Stimulated activated CD4-positive, alpha-beta T cell treated with anti-CD3 and anti-CD28 coated beads, Interleukin-4, amount 100 ng/mL, for 4 hours (primary cell): ENCODE measurements around the gene AGL.
"Not testable (repeated sequence)": the region's sequence is repeated elsewhere in the genome, so short reads cannot be mapped to it uniquely, and the experiment has no call there.

ENCODE experiments used
- DNase-seq, 2 experiments: peaks; one replicate each; pipeline ENCODE4 v3.0.0-alpha.2; 2020

Gene AGL

DNA sequence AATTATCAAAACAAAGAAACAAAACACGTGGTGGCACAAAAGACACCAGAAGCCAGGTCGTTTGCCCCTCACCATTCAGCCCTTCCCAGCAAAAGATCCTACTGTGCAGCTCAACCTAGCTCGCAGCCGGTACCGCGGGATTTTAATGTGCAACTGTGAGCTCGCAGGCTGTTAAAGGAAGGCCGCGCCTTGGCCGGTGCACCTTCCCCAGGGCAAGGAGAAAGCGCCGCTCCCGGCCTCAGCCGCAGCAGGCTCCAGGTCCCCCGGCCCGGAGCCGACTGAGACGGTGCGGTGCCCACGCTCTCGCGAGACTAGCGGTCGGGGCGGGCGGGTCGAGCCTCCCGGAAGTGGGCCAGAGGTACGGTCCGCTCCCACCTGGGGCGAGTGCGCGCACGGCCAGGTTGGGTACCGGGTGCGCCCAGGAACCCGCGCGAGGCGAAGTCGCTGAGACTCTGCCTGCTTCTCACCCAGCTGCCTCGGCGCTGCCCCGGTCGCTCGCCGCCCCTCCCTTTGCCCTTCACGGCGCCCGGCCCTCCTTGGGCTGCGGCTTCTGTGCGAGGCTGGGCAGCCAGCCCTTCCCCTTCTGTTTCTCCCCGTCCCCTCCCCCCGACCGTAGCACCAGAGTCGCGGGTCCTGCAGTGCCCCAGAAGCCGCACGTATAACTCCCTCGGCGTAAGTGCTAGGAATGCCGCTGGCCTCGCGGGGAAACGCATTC is at the start of gene AGL:
TSS of gene AGL (plus strand) at position 618 of the 715 bp plus-strand sequence. CDS start 682 bp downstream, outside the sequence.
- DNase-seq, result peak; percentile 85

DNA sequence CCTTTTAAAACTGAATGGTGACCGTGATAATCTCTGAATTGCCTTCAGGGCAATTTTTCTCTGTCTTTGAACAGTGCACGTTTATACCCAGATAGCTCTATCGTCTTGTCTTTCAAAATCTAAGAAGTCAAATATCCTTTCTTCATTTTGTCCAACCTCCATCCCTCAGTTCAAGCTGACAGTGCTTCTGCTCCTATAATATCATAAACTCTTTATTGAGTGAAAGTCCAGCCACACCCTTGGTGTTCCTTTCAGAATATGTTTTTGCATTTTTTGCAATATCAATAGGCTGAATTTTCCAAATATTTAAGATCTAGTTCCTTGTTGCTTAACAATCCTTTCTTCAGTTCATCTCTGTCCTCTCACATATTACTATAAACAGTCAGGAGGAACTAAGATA is 48.6 kb upstream of the AGL start:
- no peak for DNase-seq

DNA sequence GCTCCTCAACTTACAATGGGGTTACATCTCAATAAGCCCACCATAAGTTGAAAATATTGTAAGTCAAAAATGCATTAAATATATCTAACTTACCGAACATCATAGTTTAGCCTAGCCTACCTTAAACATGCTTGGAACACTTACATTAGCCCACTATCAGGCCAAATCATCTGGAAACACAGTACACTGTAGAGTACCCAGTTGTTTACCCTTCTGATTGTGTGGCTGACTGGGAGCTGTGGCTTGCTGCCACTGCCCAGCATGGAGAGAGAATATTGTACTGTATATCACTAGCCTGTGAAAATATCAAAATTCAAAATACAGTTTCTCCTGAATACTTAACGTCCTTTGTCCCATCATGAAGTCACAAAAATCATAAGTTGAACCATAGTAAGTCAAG is 43.3 kb upstream of the AGL start:
- DNase-seq, result no peak

DNA sequence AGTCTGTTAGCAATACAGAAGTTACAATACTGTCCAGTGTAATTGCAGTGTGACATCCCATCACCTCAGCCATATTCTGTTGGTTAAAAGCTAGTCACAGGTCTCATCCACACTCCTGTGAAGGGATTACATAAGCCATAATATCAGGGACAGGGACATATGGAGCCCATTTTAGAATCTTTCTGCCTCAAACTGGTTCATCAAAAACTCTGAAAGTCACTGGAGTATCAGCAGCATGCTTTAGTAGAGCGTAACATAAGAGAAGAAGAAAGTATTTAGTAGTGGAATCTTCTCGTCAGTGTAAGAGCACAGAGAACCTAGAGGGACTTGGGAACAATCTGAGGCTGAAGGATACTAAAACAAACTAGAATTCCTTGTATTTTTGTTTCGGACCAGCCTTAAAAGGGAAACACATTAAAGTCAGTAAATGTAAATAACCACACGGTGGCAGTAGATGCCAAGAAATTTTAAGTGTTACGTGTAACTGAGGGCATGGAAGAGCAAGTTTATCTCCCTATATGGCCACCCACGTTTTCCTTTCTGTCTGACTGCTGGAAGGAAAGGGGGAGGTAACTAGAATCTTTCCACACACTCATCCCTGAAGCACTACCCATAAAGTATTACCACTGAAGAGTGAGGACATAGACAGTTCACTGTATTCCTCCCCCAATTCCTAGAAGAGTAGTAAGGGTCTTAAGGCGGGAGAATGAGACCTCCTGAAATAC is 41.6 kb upstream of the AGL start:
- peak in 1 of 2 experiments; percentile 6 for DNase-seq

DNA sequence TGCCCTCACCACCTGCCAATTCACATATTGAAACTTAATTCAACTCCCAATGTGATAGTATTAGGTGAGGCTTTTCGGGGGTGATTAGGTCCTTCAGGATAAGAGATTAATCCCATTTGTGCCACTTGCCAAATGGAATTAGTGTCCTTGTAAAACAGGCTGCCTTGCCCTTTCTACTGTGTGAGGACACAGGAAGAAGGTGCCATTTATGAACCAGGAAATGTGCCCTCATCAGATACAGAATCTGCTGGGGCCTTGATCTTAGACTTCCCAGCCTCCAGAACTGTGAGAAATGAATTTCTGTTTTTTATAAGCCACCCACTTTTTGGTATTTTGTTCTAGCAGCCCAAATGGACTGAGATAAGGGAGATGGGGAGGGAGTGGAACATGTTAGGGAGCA is 39.1 kb upstream of the AGL start:
- no peak for DNase-seq

DNA sequence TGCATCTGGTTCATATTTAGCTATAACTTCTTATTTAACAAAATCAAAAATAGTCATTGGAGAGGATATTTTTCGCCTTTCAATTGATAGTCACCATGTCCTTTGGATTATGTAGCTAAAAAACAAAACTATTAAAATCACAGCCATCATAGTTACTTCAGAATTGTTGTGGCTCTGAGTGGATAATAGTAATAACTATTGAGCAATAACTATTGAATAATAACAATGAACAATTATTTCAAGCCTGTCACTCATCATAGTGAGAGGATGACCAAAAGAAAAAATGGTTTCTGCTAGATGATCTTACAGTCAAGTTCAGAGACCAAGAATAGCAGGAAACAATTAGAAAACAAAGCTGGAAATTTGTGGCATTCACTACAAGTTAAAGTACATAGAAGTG is 38.4 kb upstream of the AGL start:
- no peak for DNase-seq

DNA sequence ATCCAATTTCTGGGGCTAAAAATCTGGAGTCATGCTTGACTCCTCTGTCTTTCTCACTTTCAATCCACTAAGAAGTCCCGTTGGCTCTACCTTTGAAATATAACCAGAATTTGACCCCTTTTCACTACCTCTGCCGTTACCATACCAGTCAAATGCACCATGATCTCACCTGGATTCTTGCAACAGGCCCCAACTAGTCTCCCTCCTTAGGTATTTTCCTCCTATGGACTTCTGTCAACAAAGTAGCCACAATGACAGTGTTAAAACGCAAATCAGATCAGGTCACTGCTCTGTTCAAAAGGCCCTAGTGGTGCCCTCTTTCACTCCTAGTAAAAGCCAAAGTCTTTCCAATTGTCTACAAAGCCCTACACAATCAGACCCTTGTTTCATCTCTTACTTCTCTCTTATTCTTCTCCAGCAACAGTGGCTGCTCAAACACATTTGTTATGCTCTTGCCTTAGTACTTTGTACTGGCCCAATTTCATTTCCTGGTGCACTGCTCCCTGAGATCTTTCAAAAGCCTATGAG is 35.7 kb upstream of the AGL start:
- no peak for DNase-seq

DNA sequence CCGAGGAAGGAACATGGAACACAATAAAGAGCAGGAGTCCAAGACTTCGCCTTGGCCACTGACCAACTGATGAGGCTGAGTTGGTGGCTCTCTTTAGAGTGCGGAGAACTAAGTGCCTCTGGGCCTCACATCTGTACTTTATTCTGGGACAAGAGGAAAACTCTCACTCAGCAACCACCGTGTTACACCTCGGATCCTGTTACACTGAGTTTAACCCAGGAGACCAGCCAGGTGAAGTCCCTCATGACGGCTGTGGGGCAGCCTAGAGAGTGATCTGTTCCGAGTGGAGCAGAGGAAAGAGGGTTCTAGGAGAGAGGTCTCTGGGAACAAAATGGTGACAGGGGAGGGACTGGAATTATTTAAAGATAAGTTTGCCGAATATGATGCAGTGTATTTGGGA is 33.5 kb upstream of the AGL start:
- DNase-seq, result no peak

DNA sequence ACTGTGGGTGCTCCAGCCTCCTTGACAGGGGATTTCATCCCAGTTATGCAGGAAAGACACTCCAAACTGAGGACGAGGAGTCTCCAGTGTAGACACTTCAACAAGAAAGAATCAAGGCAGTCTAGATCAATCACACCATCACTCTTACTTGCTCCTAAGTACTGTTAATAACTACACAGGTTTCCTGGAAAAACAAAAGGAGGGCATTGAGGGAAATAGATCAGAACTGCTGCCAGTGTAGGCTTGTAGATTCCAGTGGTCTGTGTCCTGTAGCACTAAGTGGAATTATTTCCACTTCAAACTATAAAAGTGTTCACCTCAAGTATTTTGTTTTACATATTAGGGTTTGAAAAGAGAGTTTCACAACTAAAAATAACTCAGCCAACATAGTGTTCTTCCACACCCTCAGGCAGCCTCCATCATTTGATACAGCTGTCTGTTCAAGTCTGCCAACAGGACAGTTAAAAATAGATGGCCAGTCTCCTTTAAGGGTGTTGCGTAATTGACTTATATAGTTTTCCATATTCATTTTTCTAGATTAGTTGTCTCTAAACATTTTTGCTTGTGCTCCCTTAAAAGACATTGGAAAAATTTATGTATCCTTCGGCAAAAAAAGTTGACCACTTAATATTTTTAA is 32.0 kb upstream of the AGL start:
- DNase-seq, result no peak

DNA sequence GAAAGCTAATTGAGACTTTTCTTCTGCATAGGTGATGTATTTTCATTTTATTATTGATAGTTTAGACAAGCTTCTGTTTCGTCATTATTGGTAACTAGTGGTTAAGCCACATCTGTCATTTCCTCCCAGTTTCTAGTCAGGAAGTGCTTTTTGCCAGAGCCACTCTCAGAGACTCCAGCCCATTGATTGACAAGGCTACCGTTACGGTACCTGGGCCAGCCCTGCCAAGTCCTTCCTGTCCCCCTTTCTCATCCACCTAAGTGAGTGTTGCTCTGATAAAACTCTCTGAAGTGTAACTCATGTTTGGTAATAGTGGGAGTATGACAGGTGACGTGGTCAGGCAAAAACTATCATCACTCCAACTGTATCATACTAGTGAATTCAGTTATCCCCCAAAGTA is 29.6 kb upstream of the AGL start:
- no peak for DNase-seq

DNA sequence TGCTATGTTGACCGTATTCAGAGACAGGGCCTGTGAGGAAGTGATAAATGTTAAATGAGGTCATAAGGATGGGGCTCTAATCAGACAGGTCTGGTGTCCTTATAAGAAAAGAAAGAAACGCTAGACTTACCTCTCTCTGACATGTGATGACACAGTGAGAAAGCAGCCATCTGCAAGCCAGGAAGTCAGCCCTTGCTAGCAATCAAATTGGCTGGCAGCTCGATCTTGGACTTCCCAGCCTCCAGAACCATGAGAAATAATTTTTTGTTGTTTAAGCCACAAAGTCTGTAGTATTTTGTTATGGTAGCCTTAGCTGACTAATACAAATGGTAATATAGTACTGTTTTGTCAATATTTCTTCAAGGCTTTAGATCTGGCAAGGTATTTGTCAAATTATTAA is 25.1 kb upstream of the AGL start:
- DNase-seq, result no peak

DNA sequence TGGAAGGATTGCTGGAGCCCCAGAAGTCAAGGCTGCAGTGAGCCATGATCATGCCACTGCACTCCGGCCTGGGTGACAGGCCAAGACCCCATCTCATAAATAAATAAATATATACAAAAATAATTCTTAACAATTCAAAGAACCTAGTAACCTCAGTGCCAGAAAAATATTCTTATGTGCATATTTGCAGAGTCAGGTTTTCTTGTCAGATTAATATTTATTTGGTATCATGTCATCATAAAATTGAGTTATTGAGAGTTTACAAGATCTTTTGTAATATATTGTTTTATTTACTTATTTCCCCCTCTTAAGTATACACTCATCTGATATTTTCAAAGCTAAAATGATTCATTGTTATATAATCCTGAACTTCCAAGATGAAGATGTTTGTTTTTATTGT is 24.5 kb upstream of the AGL start:
- DNase-seq, result no peak

DNA sequence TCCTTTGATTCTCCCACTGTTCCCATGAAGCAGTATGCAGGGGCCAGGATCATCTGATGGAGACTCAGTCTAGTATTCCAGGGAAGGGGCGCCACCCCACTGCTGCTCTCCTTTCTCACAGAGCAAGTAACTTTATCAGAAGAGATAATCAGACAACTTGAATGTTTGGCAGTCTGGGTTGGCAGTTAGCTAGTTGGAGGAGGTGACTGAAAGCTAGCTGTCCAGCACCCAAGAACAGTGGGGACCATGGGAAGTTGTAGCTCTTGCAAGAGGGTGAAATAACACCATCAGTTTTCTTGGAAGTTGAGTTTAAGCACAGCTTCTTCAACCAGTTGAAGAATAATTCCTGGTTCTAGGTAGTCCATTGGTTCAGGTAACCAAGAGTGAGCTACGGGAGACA is 22.2 kb upstream of the AGL start:
- DNase-seq, result no peak

DNA sequence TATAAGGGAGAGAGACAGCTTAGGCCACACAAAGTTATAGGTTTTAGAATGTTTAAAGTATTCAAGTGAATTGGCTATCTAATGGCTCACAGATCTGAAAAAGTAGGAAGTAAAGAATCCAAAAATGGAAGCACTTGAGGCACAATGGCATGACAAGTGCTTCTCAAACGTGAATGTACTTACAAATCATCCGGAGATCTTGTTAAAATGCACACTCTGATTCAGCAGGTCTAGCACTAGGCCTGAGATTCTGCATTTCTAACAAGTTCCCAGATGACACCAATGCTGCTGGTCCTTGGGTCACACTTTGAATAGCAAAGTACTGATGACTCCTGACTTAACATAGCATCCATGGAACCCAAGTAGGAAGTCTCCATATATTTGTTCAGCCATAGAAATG is 20.9 kb upstream of the AGL start:
- no peak for DNase-seq

DNA sequence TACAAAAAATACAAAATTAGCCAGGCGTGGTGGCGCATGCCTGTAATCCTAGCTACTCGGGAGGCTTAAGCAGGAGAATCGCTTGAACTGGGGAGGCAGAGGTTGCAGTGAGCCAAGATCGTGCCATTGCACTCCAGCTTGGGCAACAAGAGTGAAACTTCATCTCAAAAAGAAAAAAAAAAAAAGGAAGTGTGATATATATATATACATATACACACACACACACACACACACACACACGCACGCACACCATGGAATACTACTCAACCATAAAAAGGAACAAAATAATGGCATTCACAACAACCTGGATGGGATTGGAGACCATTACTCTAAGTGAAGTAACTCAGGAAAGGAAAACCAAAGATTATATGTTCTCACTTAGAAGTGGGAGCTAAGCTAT is 16.2 kb upstream of the AGL start:
- DNase-seq, result not testable (repeated sequence)

DNA sequence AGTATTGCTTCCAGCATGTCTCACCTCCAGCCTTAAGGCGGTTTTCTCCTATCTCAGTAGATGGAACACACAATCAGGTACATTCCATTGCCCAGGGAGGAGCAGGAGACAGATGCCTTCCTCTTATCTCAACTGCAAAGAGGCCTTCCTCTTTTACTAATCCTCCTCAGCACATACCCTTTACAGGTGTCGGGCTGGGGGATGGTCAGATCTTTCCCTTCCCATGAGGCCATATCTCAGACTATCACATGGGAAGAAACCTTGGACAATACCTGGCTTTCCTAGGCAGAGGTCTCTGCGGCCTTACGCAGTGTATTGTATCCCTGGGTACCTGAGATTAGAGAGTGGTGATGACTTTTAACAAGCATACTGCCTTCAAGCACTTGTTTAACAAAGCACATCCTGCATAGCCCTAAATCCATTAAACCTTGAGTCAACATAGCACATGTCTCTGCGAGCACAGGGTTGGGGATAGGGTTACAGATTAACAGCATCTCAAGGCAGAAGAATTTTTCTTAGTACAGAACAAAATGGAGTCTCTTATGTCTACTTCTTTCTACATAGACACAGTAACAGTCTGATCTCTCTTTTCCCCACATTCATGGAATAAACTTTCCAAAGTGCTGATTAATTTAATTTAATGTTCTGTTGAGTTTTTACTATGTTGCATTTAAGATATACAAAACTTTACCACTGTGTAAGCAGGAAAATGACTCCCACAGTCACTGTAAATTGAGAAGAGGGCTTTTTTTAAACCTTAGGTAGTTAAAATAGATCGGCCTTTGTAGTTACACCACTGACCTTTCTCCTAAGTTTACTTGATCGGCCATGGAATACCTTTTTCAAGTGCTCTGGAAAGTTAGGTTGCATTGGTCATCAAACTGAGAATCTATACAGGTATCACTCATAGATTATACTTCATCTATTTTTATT is 13.7 kb upstream of the AGL start:
- DNase-seq, result not testable (repeated sequence)

DNA sequence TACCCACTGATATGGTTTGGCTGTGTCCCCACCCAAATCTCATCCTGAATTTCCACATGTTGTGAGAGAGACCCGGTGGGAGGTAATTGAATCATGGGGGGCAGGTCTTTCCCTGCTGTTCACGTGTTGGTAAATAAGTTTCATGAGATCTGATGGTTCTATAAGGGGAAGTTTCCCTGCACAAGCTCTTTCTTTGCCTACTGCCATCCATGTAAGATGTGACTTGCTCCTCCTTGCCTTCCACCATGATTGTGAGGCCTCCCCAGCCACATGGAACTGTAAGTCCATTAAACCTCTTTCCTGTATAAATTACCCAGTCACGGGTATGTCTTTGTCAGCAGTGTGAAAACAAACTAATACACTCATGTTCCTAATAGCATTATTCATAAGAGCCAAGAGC is 9.8 kb upstream of the AGL start:
- DNase-seq, result not testable (repeated sequence)

DNA sequence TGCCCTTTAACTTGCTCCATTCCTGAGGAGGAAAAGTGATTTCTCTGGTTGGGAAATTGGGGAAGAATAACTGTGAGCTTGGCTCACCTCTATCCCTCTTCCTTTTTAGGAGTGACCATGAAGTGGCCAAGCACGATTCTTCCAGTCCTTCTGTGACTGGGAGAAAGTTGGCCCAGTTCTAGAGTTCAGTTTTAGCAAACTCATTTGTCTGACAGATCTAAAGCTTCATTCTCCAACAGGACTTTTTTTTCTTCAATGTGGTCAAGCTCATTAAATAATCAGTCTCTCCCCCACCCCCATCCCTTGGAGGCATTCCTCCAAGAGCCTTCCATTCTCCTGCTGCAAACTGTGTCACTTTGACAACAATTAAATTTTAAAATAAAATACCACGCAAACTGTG is 6.4 kb upstream of the AGL start:
- DNase-seq, result no peak

DNA sequence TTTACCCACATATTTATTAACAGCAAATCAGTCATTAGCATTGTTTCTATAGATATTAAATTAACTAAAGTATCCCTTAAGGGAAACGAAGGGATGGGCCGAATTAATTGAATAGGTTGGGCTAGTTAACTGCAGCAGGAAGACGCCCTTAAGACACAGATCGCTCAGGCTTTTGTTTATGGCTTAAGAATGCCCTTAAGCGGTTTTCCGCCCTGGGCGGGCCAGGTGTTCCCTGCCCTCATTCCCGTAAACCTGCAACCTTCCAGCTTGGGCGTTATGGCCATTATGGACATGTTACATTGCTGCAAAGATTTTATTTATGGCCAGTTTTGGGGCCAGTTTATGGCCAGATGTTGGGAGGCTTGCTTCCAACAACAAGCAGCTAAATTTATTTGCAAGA is 5.0 kb upstream of the AGL start:
- not testable (repeated sequence) for DNase-seq

DNA sequence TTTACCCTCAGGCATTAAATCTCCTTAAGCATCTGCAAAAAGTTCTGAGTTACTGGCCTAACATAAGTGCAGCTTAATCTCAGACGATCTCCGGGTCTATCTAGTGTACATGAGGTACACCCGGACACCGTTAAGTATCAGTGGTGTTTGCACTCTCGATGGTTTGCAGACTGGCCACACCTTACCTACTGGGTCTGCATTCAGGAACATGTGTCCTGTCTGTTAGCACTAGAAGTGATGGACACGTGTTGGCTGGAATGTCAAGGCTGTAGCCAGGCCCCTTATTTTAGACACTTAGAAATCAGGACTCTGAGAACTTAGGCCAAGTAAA is 783 bp upstream of the AGL start:
- no peak for DNase-seq

DNA sequence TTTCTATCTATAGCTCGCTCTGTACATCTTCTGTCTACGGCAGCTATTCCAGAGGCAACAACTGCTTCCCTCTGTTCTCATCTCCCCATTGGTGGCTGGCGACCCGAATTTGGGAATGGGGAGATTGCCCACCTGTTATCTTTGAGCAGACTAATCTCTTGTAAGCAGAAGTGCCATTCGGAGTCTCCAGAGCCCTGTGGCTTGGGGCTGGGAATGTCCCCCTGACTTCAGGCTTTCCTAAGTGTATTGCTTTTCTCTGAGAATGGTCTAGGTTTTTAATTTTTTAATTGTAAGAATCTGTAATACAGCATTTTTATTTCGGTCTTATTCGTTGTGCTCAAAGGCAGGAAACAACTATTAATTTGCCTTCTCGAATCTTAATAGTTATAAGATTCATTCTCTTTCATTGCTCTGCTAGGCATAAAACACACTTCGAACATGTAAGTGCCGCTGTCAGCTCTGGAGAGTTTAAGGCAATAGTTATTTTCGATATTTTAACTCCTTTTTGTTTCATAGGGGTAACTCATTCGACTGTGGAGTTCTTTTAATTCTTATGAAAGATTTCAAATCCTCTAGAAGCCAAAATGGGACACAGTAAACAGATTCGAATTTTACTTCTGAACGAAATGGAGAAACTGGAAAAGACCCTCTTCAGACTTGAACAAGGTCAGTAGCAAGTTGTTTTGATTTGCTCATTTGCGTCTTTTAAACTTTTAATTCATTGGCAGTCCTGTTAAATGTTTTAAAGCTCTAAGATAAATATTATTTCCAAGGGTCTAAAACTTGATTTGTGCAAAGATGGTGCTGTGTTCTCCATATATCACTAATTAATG is 514 bp downstream of the AGL start:
- no peak for DNase-seq

DNA sequence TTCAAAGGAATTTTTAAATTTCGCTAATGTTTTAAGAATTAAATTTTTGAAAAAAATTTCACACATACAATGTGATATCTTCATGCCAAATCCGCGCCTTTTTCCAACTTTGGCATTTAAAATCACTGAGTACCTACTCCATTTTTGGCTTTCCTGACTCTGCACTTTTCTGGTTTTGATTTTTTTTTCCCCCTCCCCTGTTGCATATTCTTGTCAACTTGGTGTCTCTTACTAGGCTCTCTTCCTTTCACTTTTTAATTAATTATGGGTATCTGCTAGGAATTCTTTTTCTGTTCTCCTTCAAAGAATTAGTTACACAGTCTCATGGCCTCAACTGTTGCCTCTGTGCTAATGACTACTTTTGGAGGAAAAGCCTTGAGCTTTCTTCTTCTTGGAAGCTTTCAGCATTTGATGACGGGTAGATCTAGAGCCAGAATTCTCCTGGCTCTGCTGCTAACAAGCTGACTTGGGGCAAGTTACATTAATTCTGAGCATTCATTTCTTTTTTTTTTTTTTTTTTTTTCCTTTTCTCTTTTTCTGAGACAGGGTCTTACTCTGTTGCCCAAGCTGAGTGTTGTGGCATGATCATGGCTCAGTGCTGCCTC is 1.8 kb downstream of the AGL start:
- no peak for DNase-seq
